Type B pancreatic cell (in vitro differentiated cells): Measurements from ENCODE around the gene TSEN54. TPM values are rescaled to one million over a fixed set of nuclear protein-coding genes. Genes with fewer than 3 reads are reported as not detected.
A peak's percentile ranks its signal among the peaks of the same experiment; 100 is the strongest.

ENCODE experiments used
- DNase-seq: peaks from one replicate; pipeline ENCODE4 v3.0.0; 2021; ENCODE audit warnings: mixed read lengths; ENCODE audit not compliant: unreplicated experiment; ENCODE audit errors: extremely low spot score
- H3K27ac Mint-ChIP-seq: 2 replicates; pipeline ENCODE4 v1.8.0; 2021; ENCODE audit warnings: mild to moderate bottlenecking, mixed read lengths
- H3K27me3 Mint-ChIP-seq: 2 replicates; pipeline ENCODE4 v1.8.0; 2021; ENCODE audit warnings: mixed read lengths
- H3K36me3 Mint-ChIP-seq: 2 replicates; pipeline ENCODE4 v1.8.0; 2021; ENCODE audit warnings: mixed read lengths
- H3K4me1 Mint-ChIP-seq: one replicate; pipeline ENCODE4 v1.8.0; 2021; ENCODE audit warnings: mixed read lengths; ENCODE audit not compliant: unreplicated experiment
- H3K4me3 Mint-ChIP-seq: 2 replicates; pipeline ENCODE4 v1.8.0; 2021; ENCODE audit warnings: mild to moderate bottlenecking, mixed read lengths
- H3K9me3 Mint-ChIP-seq: 2 replicates; pipeline ENCODE4 v1.8.0; 2021; ENCODE audit warnings: mixed read lengths
- CTCF ChIP-seq: fragments of 200-600 bp; sonication (generic); conservative IDR thresholded peaks from 2 replicates; pipeline ENCODE4 v1.5.0; 2021; ENCODE audit warnings: antibody characterized with exemption, mild to moderate bottlenecking
- microRNA-seq: library from miRNA; unstranded; fragments of <30 nt; microRNA quantifications from one replicate; pipeline ENCODE4, GENCODE V29; 2020
- total RNA-seq: library from RNA; stranded (reverse); gene quantifications from 2 replicates; pipeline ENCODE4 v1.2.1, GENCODE V29; 2021; ENCODE audit warnings: low replicate concordance

Gene TSEN54
- total RNA-seq, 1 donor from 2014 or later = 41.0 TPM

DNA sequence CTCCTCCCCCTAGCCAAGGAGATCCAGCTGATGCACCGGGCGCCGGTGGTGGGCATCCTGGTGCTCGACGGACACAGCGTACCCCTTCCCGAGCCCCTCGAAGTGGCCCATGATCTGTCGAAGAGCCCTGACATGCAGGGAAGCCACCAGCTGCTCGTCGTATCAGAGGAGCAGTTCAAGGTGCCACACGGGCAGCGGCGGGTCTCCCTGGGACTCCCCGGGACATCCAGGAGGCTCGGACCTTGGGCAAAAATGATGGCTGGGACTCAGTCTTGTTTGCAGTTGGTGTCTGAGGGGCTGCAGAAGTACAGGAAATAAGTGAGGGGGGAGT, 55.5 kb downstream of the TSEN54 start:
- H3K36me3 Mint-ChIP-seq = peaks cover under 1% of the 10 kb centered on the region
- no peak for TF ChIP-seq CTCF

DNA sequence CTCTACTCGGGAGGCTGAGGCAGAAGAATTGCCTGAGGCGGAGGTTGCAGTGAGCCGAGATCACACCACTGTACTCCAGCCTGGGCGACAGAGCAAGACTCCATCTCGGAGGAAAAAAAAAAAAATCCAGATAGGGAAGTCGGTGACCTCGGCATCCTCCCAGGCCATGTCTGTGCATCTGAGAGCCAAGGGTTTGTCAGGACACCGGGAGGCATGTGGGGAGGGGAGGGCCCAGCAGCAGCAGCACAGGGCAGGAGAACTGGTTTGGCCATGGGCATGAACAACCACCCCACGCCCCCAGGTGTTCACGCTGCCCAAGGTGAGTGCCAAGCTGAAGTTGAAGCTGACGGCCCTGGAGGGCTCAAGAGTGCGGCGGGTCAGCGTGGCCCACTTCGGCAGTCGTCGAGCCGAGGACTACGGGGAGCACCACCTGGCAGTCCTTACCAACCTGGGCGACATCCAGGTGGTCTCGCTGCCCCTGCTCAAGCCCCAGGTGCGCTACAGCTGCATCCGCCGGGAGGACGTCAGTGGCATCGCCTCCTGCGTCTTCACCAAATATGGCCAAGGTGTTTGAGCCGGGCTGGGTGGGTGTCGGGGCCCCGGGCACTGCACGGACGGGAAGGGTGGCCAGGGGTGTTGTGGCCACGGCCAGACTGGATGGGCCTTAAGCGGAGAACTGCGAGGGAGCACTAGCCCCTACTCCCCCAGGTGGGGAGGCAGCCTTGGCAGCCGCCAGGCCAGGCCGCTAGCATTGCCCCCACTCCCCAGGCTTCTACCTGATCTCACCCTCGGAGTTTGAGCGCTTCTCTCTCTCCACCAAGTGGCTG, 56.6 kb downstream of the TSEN54 start:
- Mint-ChIP-seq H3K4me3 (no peak overlapping the region), H3K36me3 (no peaks in the 10 kb centered on the region), H3K9me3 (no peaks in the 10 kb centered on the region), H3K27ac (peak overlapping the region; percentile 39), H3K27me3 (no peaks in the 10 kb centered on the region), H3K4me1 (no peaks in the 10 kb centered on the region)
- DNase-seq = no peak
- TF ChIP-seq CTCF = no peak

More for the DNA sequence above, 55.5 kb downstream of the TSEN54 start:
- H3K27ac Mint-ChIP-seq = no peak overlapping the region
- no peak for DNase-seq
- peaks cover under 1% of the 10 kb centered on the region for H3K4me1 Mint-ChIP-seq
- no peaks in the 10 kb centered on the region for H3K9me3 Mint-ChIP-seq
- no peaks in the 10 kb centered on the region for H3K27me3 Mint-ChIP-seq
- no peak overlapping the region for H3K4me3 Mint-ChIP-seq

- Mint-ChIP-seq H3K36me3 (no peaks in the 10 kb centered on the region), H3K27me3 (no peaks in the 10 kb centered on the region), H3K4me1 (peaks cover under 1% of the 10 kb centered on the region), H3K9me3 (no peaks in the 10 kb centered on the region), H3K27ac (no peak overlapping the region), H3K4me3 (no peak overlapping the region)
- TF ChIP-seq CTCF = no peak
- no peak for DNase-seq
Observed at GRCh38 chr17:75573540-75573957, 57.2 kb downstream of the TSEN54 start.

- Mint-ChIP-seq H3K9me3 (peaks cover 4% of the 10 kb centered on the region), H3K27me3 (no peaks in the 10 kb centered on the region), H3K27ac (no peak overlapping the region), H3K4me3 (no peak overlapping the region), H3K36me3 (no peaks in the 10 kb centered on the region), H3K4me1 (peaks cover 4% of the 10 kb centered on the region)
- TF ChIP-seq CTCF = no peak
- no peak for DNase-seq
Observed at GRCh38 chr17:75573994-75574393, 57.7 kb downstream of the TSEN54 start.

Small RNAs within 50 kb of the gene (microRNA-seq; reads per million reads assigned to microRNA genes)
- gene MIR6785 = not detected

Other genes with a start within 250 kb of the TSEN54 start
- 11.9 and 16.6 TPM in 2 replicates for gene MIF4GD, start 245.3 kb upstream of the TSEN54 start, total RNA-seq
- 17.0 and 17.8 TPM in 2 replicates for gene SLC25A19, start 227.1 kb upstream of the TSEN54 start, total RNA-seq
- gene GRB2, start 110.8 kb upstream of the TSEN54 start, total RNA-seq = 65.3 and 76.0 TPM in 2 replicates
- gene TMEM94, start 59.9 kb upstream of the TSEN54 start, total RNA-seq = 86.5 and 112 TPM in 2 replicates
- gene CASKIN2, start 991 bp upstream of the TSEN54 start, total RNA-seq = 29.5 and 31.2 TPM in 2 replicates
- 90.6 and 226 TPM in 2 replicates for gene LLGL2, start 9.2 kb downstream of the TSEN54 start, total RNA-seq
- gene MYO15B, start 71.3 kb downstream of the TSEN54 start, total RNA-seq = 48.2 and 49.0 TPM in 2 replicates
- 9.3 and 17.7 TPM in 2 replicates for gene SMIM5, start 116.9 kb downstream of the TSEN54 start, total RNA-seq
- gene RECQL5, start 150.6 kb downstream of the TSEN54 start, total RNA-seq = 64.7 and 90.4 TPM in 2 replicates
- 88.1 and 89.3 TPM in 2 replicates for gene SAP30BP, start 150.8 kb downstream of the TSEN54 start, total RNA-seq
- gene ITGB4, start 204.9 kb downstream of the TSEN54 start, total RNA-seq = 26.4 and 57.8 TPM in 2 replicates
- gene GALK1, start 248.7 kb downstream of the TSEN54 start, total RNA-seq = 33.0 and 59.8 TPM in 2 replicates